ENCODE results near the gene ZBTB18.

ZBTB18 gene

GRCh38 chr1:244092293-244092963, 41.3 kb downstream of the ZBTB18 start:
- DNase-seq = no peak

- no peak for DNase-seq
Observed at GRCh38 chr1:244092964-244093638, 42.0 kb downstream of the ZBTB18 start.

GRCh38 chr1:244094880-244095528, 43.9 kb downstream of the ZBTB18 start:
- DNase-seq = no peak

- DNase-seq = no peak
Observed at GRCh38 chr1:244095529-244095911, 44.4 kb downstream of the ZBTB18 start.

- no peak for DNase-seq
Observed at GRCh38 chr1:244096066-244096610, 45.1 kb downstream of the ZBTB18 start.

- DNase-seq = no peak
Observed at GRCh38 chr1:244096691-244097090, 45.6 kb downstream of the ZBTB18 start.

- no peak for DNase-seq
Observed at GRCh38 chr1:244097523-244098405, 46.7 kb downstream of the ZBTB18 start.

GRCh38 chr1:244099258-244099930, 48.3 kb downstream of the ZBTB18 start:
- no peak for DNase-seq

GRCh38 chr1:244100276-244100675, 49.2 kb downstream of the ZBTB18 start:
- DNase-seq = no peak

GRCh38 chr1:244100704-244101453, 49.8 kb downstream of the ZBTB18 start:
- no peak for DNase-seq

- DNase-seq = no peak
Observed at GRCh38 chr1:244102046-244102445, 51.0 kb downstream of the ZBTB18 start.

- DNase-seq = no peak
Observed at GRCh38 chr1:244102468-244102867, 51.4 kb downstream of the ZBTB18 start.

- DNase-seq = no peak
Observed at GRCh38 chr1:244104309-244105060, 53.4 kb downstream of the ZBTB18 start.

- no peak for DNase-seq
Observed at GRCh38 chr1:244106176-244106575, 55.1 kb downstream of the ZBTB18 start.
